IMR-90 (cell line): ENCODE data around the gene TMEM38B. TPM values are rescaled to one million over a fixed set of nuclear protein-coding genes. Genes with fewer than 3 reads are reported as not detected.

Experiments
- ATAC-seq: fragments of 200-7000 bp; cut with Tn5 transposase; 2 replicates; pipeline ENCODE4 v1.9.1; 2020; ENCODE audit warnings: low read depth, mild to moderate bottlenecking, moderate library complexity
- BruUV-seq: library from RNA; stranded (reverse); fragments of 400-500 nt; replicated peaks from 2 replicates; lab custom pipeline; 2021; lab: Mats Ljungman, UMichigan
- CTCF ChIA-PET: fragments of 300-600 bp; formaldehyde crosslinking; extraction: SDS; loops from one replicate; lab custom pipeline; 2021; ENCODE audit warnings: antibody characterized with exemption; lab: Yijun Ruan, JAX
- POLR2A ChIA-PET: fragments of 300-600 bp; sonication (Branson Sonifier 250); formaldehyde crosslinking; loops from one replicate; lab custom pipeline; 2022; ENCODE audit warnings: antibody characterized with exemption; ENCODE audit not compliant: unreplicated experiment; lab: Charles Lee
- DNase-seq: peaks from one replicate; pipeline ENCODE4 v3.0.0; 2013
- H2AFZ ChIP-seq: replicated peaks from 2 replicates; pipeline ENCODE3; 2013; ENCODE audit warnings: low read length, mild to moderate bottlenecking; ENCODE audit not compliant: poor library complexity
- H2AK5ac ChIP-seq: 2 replicates; pipeline ENCODE4 v1.6.1; 2013; ENCODE audit warnings: low read depth, low read length, inconsistent platforms
- H2AK9ac ChIP-seq: replicated peaks from 2 replicates; pipeline ENCODE3; 2013; ENCODE audit warnings: mild to moderate bottlenecking, low read depth, low read length, moderate library complexity; ENCODE audit not compliant: poor library complexity
- H2BK120ac ChIP-seq: 2 replicates; pipeline ENCODE4 v1.6.1; 2013; ENCODE audit warnings: low read depth, low read length, inconsistent platforms
- H2BK15ac ChIP-seq: 3 replicates; pipeline ENCODE4 v1.6.1; 2013; ENCODE audit warnings: low read depth, low read length, inconsistent platforms
- H2BK20ac ChIP-seq: 2 replicates; pipeline ENCODE4 v1.6.1; 2013; ENCODE audit warnings: low read depth, mild to moderate bottlenecking, inconsistent platforms, low read length, moderate library complexity
- H2BK5ac ChIP-seq: 2 replicates; pipeline ENCODE4 v1.6.1; 2013; ENCODE audit warnings: mild to moderate bottlenecking, low read depth, low read length, inconsistent platforms; ENCODE audit not compliant: poor library complexity, severe bottlenecking
- H3K14ac ChIP-seq: replicated peaks from 2 replicates; pipeline ENCODE4 v1.6.1; 2013; ENCODE audit warnings: low read depth, low read length, inconsistent platforms
- H3K18ac ChIP-seq: 2 replicates; pipeline ENCODE4 v1.6.1; 2013; ENCODE audit warnings: low read depth, low read length, control low read depth
- H3K23ac ChIP-seq: 2 replicates; pipeline ENCODE4 v1.6.1; 2013; ENCODE audit warnings: low read depth, low read length, inconsistent platforms
- H3K27ac ChIP-seq: 2 replicates; pipeline ENCODE4 v1.5.1; 2013; ENCODE audit warnings: mild to moderate bottlenecking, control low read depth, low read length; ENCODE audit not compliant: insufficient read depth
- H3K27me3 ChIP-seq: 2 replicates; pipeline ENCODE4 v1.6.1; 2013; ENCODE audit warnings: low read length; ENCODE audit not compliant: control insufficient read depth, insufficient read depth
- H3K36me3 ChIP-seq: 2 replicates; pipeline ENCODE4 v1.6.1; 2013; ENCODE audit warnings: low read length, mixed read lengths; ENCODE audit not compliant: control insufficient read depth, insufficient read depth
- H3K4ac ChIP-seq: 2 replicates; pipeline ENCODE4 v1.6.1; 2013; ENCODE audit warnings: low read depth, low read length, inconsistent platforms
- H3K4me1 ChIP-seq: 2 replicates; pipeline ENCODE4 v1.6.1; 2013; ENCODE audit warnings: low read length, mixed read lengths; ENCODE audit not compliant: control insufficient read depth, insufficient read depth
- H3K4me2 ChIP-seq: 2 replicates; pipeline ENCODE4 v1.6.1; 2013; ENCODE audit warnings: low read depth, mild to moderate bottlenecking, control low read depth, low read length, moderate library complexity
- H3K4me3 ChIP-seq: 2 replicates; pipeline ENCODE4 v1.5.1; 2013; ENCODE audit warnings: low read depth, mild to moderate bottlenecking, control low read depth, low read length, moderate library complexity; ENCODE audit not compliant: insufficient read depth
- H3K56ac ChIP-seq: 2 replicates; pipeline ENCODE4 v1.6.1; 2013; ENCODE audit warnings: low read length, inconsistent platforms; ENCODE audit not compliant: insufficient read depth; ENCODE audit errors: extremely low read depth
- H3K79me1 ChIP-seq, 2 experiments: 2 replicates each; pipeline ENCODE4 v1.6.1; 2013; ENCODE audit warnings: low read length in 2 of 2, inconsistent platforms in 1 of 2, low read depth in 1 of 2
- H3K9ac ChIP-seq: 2 replicates; pipeline ENCODE4 v1.6.1; 2013; ENCODE audit warnings: low read depth, low read length, control low read depth
- H3K9me1 ChIP-seq: 2 replicates; pipeline ENCODE4 v1.6.1; 2013; ENCODE audit warnings: low read length, inconsistent platforms; ENCODE audit not compliant: insufficient read depth
- H3K9me3 ChIP-seq: 2 replicates; pipeline ENCODE4 v1.6.1; 2013; ENCODE audit warnings: low read length; ENCODE audit not compliant: control insufficient read depth, insufficient read depth
- H4K20me1 ChIP-seq: 2 replicates; pipeline ENCODE4 v1.6.1; 2013; ENCODE audit warnings: low read length, inconsistent platforms; ENCODE audit not compliant: insufficient read depth
- H4K5ac ChIP-seq: 2 replicates; pipeline ENCODE4 v1.6.1; 2013; ENCODE audit warnings: mild to moderate bottlenecking, low read depth, low read length, control low read depth
- H4K8ac ChIP-seq, 2 experiments: 2 replicates each; pipeline ENCODE4 v1.6.1; 2013; ENCODE audit warnings: low read depth in 2 of 2, low read length in 2 of 2, control low read depth in 1 of 2, inconsistent platforms in 1 of 2
- H4K91ac ChIP-seq: 2 replicates; pipeline ENCODE4 v1.6.1; 2013; ENCODE audit warnings: low read depth, low read length, inconsistent platforms; ENCODE audit not compliant: insufficient read depth
- ELK1 ChIP-seq: fragments of 150-350 bp; IDR thresholded peaks from 2 replicates; pipeline ENCODE4 v1.6.1; 2016; ENCODE audit warnings: low read depth, mild to moderate bottlenecking, low read length, moderate library complexity, borderline replicate concordance
- MAZ ChIP-seq: IDR thresholded peaks from 2 replicates; pipeline ENCODE4 v1.6.1; 2012; ENCODE audit warnings: low read depth, mild to moderate bottlenecking, low read length, improper control_type of control experiment, moderate library complexity, borderline replicate concordance
- NFE2L2 ChIP-seq: fragments of 150-350 bp; IDR thresholded peaks from 2 replicates; pipeline ENCODE4 v1.6.1; 2016; ENCODE audit warnings: low read depth, mild to moderate bottlenecking, low read length
- RCOR1 ChIP-seq: IDR thresholded peaks from 2 replicates; pipeline ENCODE4 v1.6.1; 2012; ENCODE audit warnings: mild to moderate bottlenecking, low read length, improper control_type of control experiment; ENCODE audit not compliant: insufficient replicate concordance
- RFX5 ChIP-seq: IDR thresholded peaks from 2 replicates; pipeline ENCODE4 v1.8.0; 2012; ENCODE audit warnings: low read depth, mild to moderate bottlenecking, low read length, moderate library complexity
- SMC3 ChIP-seq: fragments of 150-350 bp; IDR thresholded peaks from 2 replicates; pipeline ENCODE4 v1.6.1; 2016; ENCODE audit warnings: low read depth, mild to moderate bottlenecking, antibody characterized with exemption, low read length, moderate library complexity
- WGBS, 2 experiments: methylation state at CpG; one replicate each; pipeline versions ENCODE4 v1.1.5 to v1.1.7; 2013; ENCODE audit warnings: missing lambda C conversion rate in 2 of 2; ENCODE audit not compliant: insufficient read length in 1 of 2; ENCODE audit errors: extremely low coverage in 2 of 2; 5-methylcytosine and 5-hydroxymethylcytosine counted together
- dilution Hi-C: fragments of 300-500 bp; cut with HindIII; formaldehyde crosslinking; loops from one replicate; pipeline ENCODE4 v1.14.3; 2018; ENCODE audit warnings: low sequenced_read_pairs; ENCODE audit not compliant: unreplicated experiment
- in situ Hi-C: fragments of 300-500 bp; cut with MboI; formaldehyde crosslinking; loops from 3 replicates; pipeline ENCODE4 v1.14.3; 2019; ENCODE audit warnings: low sequenced_read_pairs, inconsistent platforms, mixed read lengths
- intact Hi-C: fragments of 100-400 bp; cut with micrococcal nuclease; formaldehyde crosslinking; loops from 2 replicates; pipeline ENCODE4 v1.10.0; 2022
- polyA plus RNA-seq, 3 experiments: library from polyadenylated mRNA; depleted of rRNA; stranded (reverse); fragments of >200 nt; gene quantifications; 2 replicates each; pipeline ENCODE4 v1.2.3, GENCODE V29; 2012; ENCODE audit warnings: low replicate concordance in 1 of 3
- total RNA-seq: library from RNA; depleted of rRNA; stranded (reverse); fragments of >200 nt; gene quantifications from 2 replicates; pipeline ENCODE4 v1.2.3, GENCODE V29; 2012
- TF ChIP-seq, protein P1 (sequence below): fragments of 150-350 bp; IDR thresholded peaks from 2 replicates; pipeline ENCODE4 v1.6.1; 2017; ENCODE audit warnings: mild to moderate bottlenecking, antibody characterized with exemption, low read length, low read depth

The TMEM38B gene
- total and polyA plus RNA-seq, 2 of the 4 experiments (the other 2 are of a cell fraction): 3.3 to 11.5 TPM

DNA sequence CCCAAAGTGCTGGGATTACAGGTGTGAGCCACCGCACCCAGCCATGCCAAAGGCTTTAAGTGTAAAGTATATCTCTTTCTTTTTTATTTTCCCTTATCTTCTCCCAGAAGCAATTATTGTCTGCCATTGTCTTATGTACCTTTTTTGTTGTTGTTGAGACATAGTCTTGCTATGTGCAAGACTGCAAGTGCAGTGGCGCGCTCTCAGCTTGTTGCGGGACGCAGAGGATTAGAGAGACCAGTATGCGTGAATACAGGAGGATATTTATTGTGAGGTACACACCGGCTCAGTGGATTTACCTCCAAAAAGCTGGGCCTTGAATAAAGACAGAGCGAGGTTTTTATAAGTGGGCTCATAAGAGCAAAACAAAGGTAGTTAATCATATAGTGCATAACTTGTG lies 11.8 kb downstream of the TMEM38B start:
- BruUV-seq: no TSS peak
- H3K18ac ChIP-seq: no peak overlapping the region
- no peak overlapping the region for H4K91ac ChIP-seq
- no peaks in the 10 kb centered on the region; a peak in 1 of 4 replicates for H3K79me1 ChIP-seq
- H3K4me3 ChIP-seq: no peak overlapping the region
- H3K4ac ChIP-seq: no peak overlapping the region
- H2AFZ ChIP-seq: no peak overlapping the region
- H2AK5ac ChIP-seq: no peak overlapping the region
- H3K9me1 ChIP-seq: no peaks in the 10 kb centered on the region
- dilution Hi-C loops (no loop called here), in situ Hi-C loops (no loop called here), intact Hi-C loops (no loop called here)
- no peaks in the 10 kb centered on the region for H3K27me3 ChIP-seq
- no peaks in the 10 kb centered on the region for H4K20me1 ChIP-seq
- no peak overlapping the region for H2BK5ac ChIP-seq
- H3K36me3 ChIP-seq: no peaks in the 10 kb centered on the region
- no peak overlapping the region for H2BK120ac ChIP-seq
- H4K8ac ChIP-seq: no peak overlapping the region
- POLR2A ChIA-PET: no interaction called here
- H3K27ac ChIP-seq: no peak overlapping the region
- H3K23ac ChIP-seq: no peak overlapping the region
- DNase-seq (no peak), ATAC-seq (no peak)
- no peak overlapping the region for H2BK15ac ChIP-seq
- H3K14ac ChIP-seq: no peak overlapping the region
- 100% methylated on average over 3 of the region's 8 CpGs; no CpG with 5 or more reads in 1 of the 2 experiments for WGBS, 2 experiments
- H3K56ac ChIP-seq: no peak overlapping the region
- no peak overlapping the region for H2BK20ac ChIP-seq
- no peak overlapping the region for H2AK9ac ChIP-seq
- H3K4me2 ChIP-seq: no peak overlapping the region
- H3K9ac ChIP-seq: no peak overlapping the region
- TF ChIP-seq SMC3 (no peak), MAZ (no peak), ELK1 (no peak), NFE2L2 (no peak), RCOR1 (no peak), RFX5 (no peak)
- TF ChIP-seq, protein P1, sequence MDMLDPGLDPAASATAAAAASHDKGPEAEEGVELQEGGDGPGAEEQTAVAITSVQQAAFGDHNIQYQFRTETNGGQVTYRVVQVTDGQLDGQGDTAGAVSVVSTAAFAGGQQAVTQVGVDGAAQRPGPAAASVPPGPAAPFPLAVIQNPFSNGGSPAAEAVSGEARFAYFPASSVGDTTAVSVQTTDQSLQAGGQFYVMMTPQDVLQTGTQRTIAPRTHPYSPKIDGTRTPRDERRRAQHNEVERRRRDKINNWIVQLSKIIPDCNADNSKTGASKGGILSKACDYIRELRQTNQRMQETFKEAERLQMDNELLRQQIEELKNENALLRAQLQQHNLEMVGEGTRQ: no peak
- H4K5ac ChIP-seq: no peak overlapping the region
- no peaks in the 10 kb centered on the region for H3K4me1 ChIP-seq
- CTCF ChIA-PET: no interaction called here
- no peaks in the 10 kb centered on the region for H3K9me3 ChIP-seq
